ENCODE results near the gene NSRP1. TPM values are rescaled to one million over a fixed set of nuclear protein-coding genes. Genes with fewer than 3 reads are reported as not detected.
"Not testable (repeated sequence)": the region's sequence is repeated elsewhere in the genome, so short reads cannot be mapped to it uniquely, and the experiment has no call there.

NSRP1 gene
- total RNA-seq, 1 donor from 2014 or later, result 7.2 TPM

GRCh38 chr17:30186761-30187160 is 70.1 kb downstream of the NSRP1 start:
- DNase-seq, result no peak

GRCh38 chr17:30187573-30187972 is 71.0 kb downstream of the NSRP1 start:
- no peak for DNase-seq

GRCh38 chr17:30188211-30188939 is 71.8 kb downstream of the NSRP1 start:
- DNase-seq, result no peak

- no peak for DNase-seq
These were observed 74.5 kb downstream of the NSRP1 start for GRCh38 chr17:30191072-30191471.

- no peak for DNase-seq
These were observed 79.9 kb downstream of the NSRP1 start for GRCh38 chr17:30196504-30196903.

GRCh38 chr17:30197416-30197815 is 80.8 kb downstream of the NSRP1 start:
- DNase-seq, result no peak

- DNase-seq, result no peak
These were observed 83.0 kb downstream of the NSRP1 start for GRCh38 chr17:30199600-30199999.

- no peak for DNase-seq
These were observed 83.5 kb downstream of the NSRP1 start for GRCh38 chr17:30200106-30200505.

GRCh38 chr17:30200656-30201055 is 84.0 kb downstream of the NSRP1 start:
- DNase-seq, result not testable (repeated sequence)

GRCh38 chr17:30203471-30203981 is 86.9 kb downstream of the NSRP1 start:
- DNase-seq, result no peak

GRCh38 chr17:30207655-30208054 is 91.0 kb downstream of the NSRP1 start:
- DNase-seq, result no peak

GRCh38 chr17:30208214-30208613 is 91.6 kb downstream of the NSRP1 start:
- DNase-seq, result no peak

- no peak for DNase-seq
These were observed 93.3 kb downstream of the NSRP1 start for GRCh38 chr17:30209930-30210329.

- no peak for DNase-seq
These were observed 93.8 kb downstream of the NSRP1 start for GRCh38 chr17:30210366-30210765.

- DNase-seq, result no peak
These were observed 94.3 kb downstream of the NSRP1 start for GRCh38 chr17:30210901-30211300.

- DNase-seq, result no peak
These were observed 94.8 kb downstream of the NSRP1 start for GRCh38 chr17:30211371-30211770.

GRCh38 chr17:30212750-30213149 is 96.1 kb downstream of the NSRP1 start:
- DNase-seq, result no peak

- no peak for DNase-seq
These were observed 100.4 kb downstream of the NSRP1 start for GRCh38 chr17:30217054-30217453.

- no peak for DNase-seq
These were observed 101.2 kb downstream of the NSRP1 start for GRCh38 chr17:30217746-30218245.

GRCh38 chr17:30218799-30219198 is 102.2 kb downstream of the NSRP1 start:
- DNase-seq, result no peak

- no peak for DNase-seq
These were observed 102.7 kb downstream of the NSRP1 start for GRCh38 chr17:30219315-30219714.

- DNase-seq, result no peak
These were observed 103.2 kb downstream of the NSRP1 start for GRCh38 chr17:30219833-30220232.

GRCh38 chr17:30220414-30220813 is 103.8 kb downstream of the NSRP1 start:
- no peak for DNase-seq

- no peak for DNase-seq
These were observed 104.7 kb downstream of the NSRP1 start for GRCh38 chr17:30221346-30221745.
